ENCODE data around the gene EME1.

- TF ChIP-seq ERF (CRISPR knock-in tag; IDR thresholded peaks at IDR 0.05) (no peak), FOSL2 (CRISPR knock-in tag; IDR thresholded peaks at IDR 0.05) (no peak), CTCF (CRISPR knock-in tag; IDR thresholded peaks at IDR 0.05) (no peak), MAX (IDR thresholded peaks at IDR 0.05) (no peak), FOXM1 (CRISPR knock-in tag; IDR thresholded peaks at IDR 0.05) (no peak), BRD4 (CRISPR knock-in tag; IDR thresholded peaks at IDR 0.05) (no peak), ZNF281 (CRISPR knock-in tag; IDR thresholded peaks at IDR 0.05; ENCODE audit: borderline replicate concordance) (no peak), ZMYM3 (CRISPR knock-in tag; IDR thresholded peaks at IDR 0.05) (no peak), ESRRA (CRISPR knock-in tag; IDR thresholded peaks at IDR 0.05; ENCODE audit: low read depth) (no peak), ZNF768 (CRISPR knock-in tag; IDR thresholded peaks at IDR 0.05) (no peak), BRF2 (CRISPR knock-in tag; IDR thresholded peaks at IDR 0.05) (no peak), ARID2 (CRISPR knock-in tag; IDR thresholded peaks at IDR 0.05; ENCODE audit: borderline replicate concordance) (no peak), ZBTB7B (CRISPR knock-in tag; IDR thresholded peaks at IDR 0.05) (no peak)
Measured at GRCh38 chr17:50347117-50347893, 25.7 kb upstream of the EME1 start.
